GM12878 (cell line): ENCODE results near the gene A1BG. TPM values are rescaled to one million over a fixed set of nuclear protein-coding genes. Genes with fewer than 3 reads are reported as not detected.

ENCODE experiments used
- ATAC-seq: fragments of 200-7000 bp; cut with Tn5 transposase; 3 replicates; pipeline ENCODE4 v1.9.1; 2020; ENCODE audit warnings: mild to moderate bottlenecking, moderate library complexity
- Bru-seq: library from RNA; stranded (reverse); fragments of 400-500 nt; gene quantifications from one replicate; lab custom pipeline; 2021; lab: Mats Ljungman, UMichigan
- BruChase-seq, 2 experiments: library from RNA; stranded (reverse); fragments of 400-500 nt; gene quantifications; one replicate each; lab custom pipeline; 2021; lab: Mats Ljungman, UMichigan
- BruUV-seq: library from RNA; stranded (reverse); fragments of 400-500 nt; replicated peaks from 2 replicates; lab custom pipeline; 2021; lab: Mats Ljungman, UMichigan
- CTCF ChIA-PET: fragments of 300-600 bp; sonication (Branson Sonifier 250); formaldehyde crosslinking; extraction: SDS; loops from one replicate; lab custom pipeline; 2021; ENCODE audit warnings: inconsistent platforms; lab: Yijun Ruan, JAX
- POLR2A ChIA-PET: fragments of 350-600 bp; formaldehyde crosslinking; extraction: SDS; loops from one replicate; lab custom pipeline; 2021; ENCODE audit warnings: inconsistent platforms; lab: Charles Lee
- RAD21 ChIA-PET: fragments of 300-600 bp; sonication (Branson Sonifier 250); formaldehyde crosslinking; loops from one replicate; lab custom pipeline; 2023; ENCODE audit warnings: antibody characterized with exemption; ENCODE audit not compliant: unreplicated experiment; lab: Charles Lee
- SMC1A ChIA-PET: fragments of 300-600 bp; sonication (Branson Sonifier 250); formaldehyde crosslinking; loops from one replicate; lab custom pipeline; 2023; ENCODE audit not compliant: unreplicated experiment, uncharacterized antibody; lab: Charles Lee
- DNase-seq: peaks from one replicate; pipeline ENCODE4 v3.0.0-alpha.2; 2011; ENCODE audit warnings: low read depth, low spot score
- FAIRE-seq: peaks from 3 replicates; lab custom pipeline; 2011; peaks lifted over from hg19 to GRCh38; lab: Jason Lieb, UNC
- H2AFZ ChIP-seq: 2 replicates; pipeline ENCODE4 v1.6.0; 2011; ENCODE audit warnings: low read depth, low read length, control low read depth; ENCODE audit not compliant: control insufficient read depth
- H3K27ac ChIP-seq: 2 replicates; pipeline ENCODE4 v1.5.1; 2011; ENCODE audit warnings: control low read depth; ENCODE audit not compliant: control insufficient read depth, insufficient read depth
- H3K27me3 ChIP-seq, 2 experiments: replicated peaks in 1 of 2; 2 replicates each; pipeline versions ENCODE4 v1.6.0 to v1.6.1; 2011; ENCODE audit warnings: low read length in 1 of 2; ENCODE audit not compliant: control insufficient read depth in 2 of 2, insufficient read depth in 2 of 2
- H3K36me3 ChIP-seq, 2 experiments: 2 replicates each; pipeline ENCODE4 v1.5.1; 2011; ENCODE audit warnings: low read length in 1 of 2; ENCODE audit not compliant: control insufficient read depth in 2 of 2, insufficient read depth in 2 of 2
- H3K4me1 ChIP-seq: 2 replicates; pipeline ENCODE4 v1.6.1; 2011; ENCODE audit warnings: mild to moderate bottlenecking, low read length, moderate library complexity, mixed read lengths; ENCODE audit not compliant: control insufficient read depth, insufficient read depth
- H3K4me2 ChIP-seq: 2 replicates; pipeline ENCODE4 v1.6.0; 2011; ENCODE audit warnings: control low read depth; ENCODE audit not compliant: control insufficient read depth, insufficient read depth
- H3K4me3 ChIP-seq: fragments of 200-600 bp; sonication (generic); 2 replicates; pipeline ENCODE4 v1.5.1; 2016
- H3K79me2 ChIP-seq: 2 replicates; pipeline ENCODE4 v1.6.0; 2011; ENCODE audit warnings: low read length; ENCODE audit not compliant: control insufficient read depth, insufficient read depth
- H3K9ac ChIP-seq: 2 replicates; pipeline ENCODE4 v1.8.0; 2011; ENCODE audit warnings: low read length, control low read depth, mixed read lengths; ENCODE audit not compliant: control insufficient read depth, insufficient read depth
- H3K9me3 ChIP-seq: replicated peaks from 3 replicates; pipeline ENCODE4 v1.5.1; 2011; ENCODE audit warnings: mild to moderate bottlenecking, low read length; ENCODE audit not compliant: control insufficient read depth, insufficient read depth
- H4K20me1 ChIP-seq: 2 replicates; pipeline ENCODE4 v1.6.0; 2011; ENCODE audit not compliant: control insufficient read depth, insufficient read depth
- JUNB ChIP-seq: IDR thresholded peaks from 2 replicates; pipeline ENCODE4 v1.6.1; 2016; ENCODE audit warnings: antibody characterized with exemption, mild to moderate bottlenecking
- YBX1 ChIP-seq: fragments of 450-650 bp; IDR thresholded peaks from 2 replicates; pipeline ENCODE4 v1.6.1; 2016; ENCODE audit warnings: antibody characterized with exemption
- WGBS: methylation state at CpG from one replicate; pipeline ENCODE4 v1.1.6; 2016; ENCODE audit warnings: low lambda C conversion rate; ENCODE audit not compliant: insufficient replicate concordance, insufficient coverage; ENCODE audit errors: missing lambda C conversion rate; 5-methylcytosine and 5-hydroxymethylcytosine counted together
- in situ Hi-C: fragments of 300-500 bp; cut with MboI; formaldehyde crosslinking; loops from 9 replicates; pipeline ENCODE4 v1.14.3; 2018; ENCODE audit warnings: mixed read lengths
- intact Hi-C: fragments of 100-400 bp; cut with micrococcal nuclease; formaldehyde crosslinking; loops from one replicate; pipeline ENCODE4 v1.14.2; 2022; ENCODE audit not compliant: unreplicated experiment
- long read RNA-seq, 2 experiments: library from polyadenylated mRNA; unstranded; transcript quantifications; one replicate each; pipeline ENCODE4 v2.0.0, GENCODE V29; 2019 to 2020
- polyA minus RNA-seq, 3 experiments: library from RNA; depleted of rRNA, polyadenylated mRNA; stranded (reverse); fragments of >200 nt; gene quantifications; 2 replicates each; pipeline ENCODE4 v1.2.3, GENCODE V29; 2011
- polyA plus RNA-seq, 11 experiments: library from polyadenylated mRNA; depleted of rRNA in 4 of 11; unstranded in 6 of 11; stranded (reverse) in 5 of 11; fragments of >200 nt; fragmentation: Nextera tagmentation in 4 of 11; fragmentation: Illumina TruSeq in 1 of 11; extraction: Ambion mirVana in 4 of 11; extraction: Trizol in 1 of 11; gene quantifications; 1 replicate in 1 of 11; 2 replicates in 10 of 11; pipeline versions ENCODE4 v1.2.1 to v1.2.3, GENCODE V29; 2011 to 2016; ENCODE audit warnings: inconsistent platforms in 2 of 11, missing spikeins in 2 of 11, low read depth in 1 of 11
- total RNA-seq, 4 experiments: library from RNA; depleted of rRNA in 3 of 4; stranded (reverse); fragments of >200 nt in 3 of 4; fragmentation: Illumina TruSeq in 1 of 4; extraction: Trizol in 1 of 4; gene quantifications; 2 replicates each; pipeline versions ENCODE4 v1.2.1 to v1.2.3, GENCODE V29; 2013 to 2021

A1BG gene, protein sequence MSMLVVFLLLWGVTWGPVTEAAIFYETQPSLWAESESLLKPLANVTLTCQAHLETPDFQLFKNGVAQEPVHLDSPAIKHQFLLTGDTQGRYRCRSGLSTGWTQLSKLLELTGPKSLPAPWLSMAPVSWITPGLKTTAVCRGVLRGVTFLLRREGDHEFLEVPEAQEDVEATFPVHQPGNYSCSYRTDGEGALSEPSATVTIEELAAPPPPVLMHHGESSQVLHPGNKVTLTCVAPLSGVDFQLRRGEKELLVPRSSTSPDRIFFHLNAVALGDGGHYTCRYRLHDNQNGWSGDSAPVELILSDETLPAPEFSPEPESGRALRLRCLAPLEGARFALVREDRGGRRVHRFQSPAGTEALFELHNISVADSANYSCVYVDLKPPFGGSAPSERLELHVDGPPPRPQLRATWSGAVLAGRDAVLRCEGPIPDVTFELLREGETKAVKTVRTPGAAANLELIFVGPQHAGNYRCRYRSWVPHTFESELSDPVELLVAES
- total RNA-seq (2013; cell fraction: nucleolus; rRNA removed) = 3.8 and 4.1 TPM in 2 replicates
- total RNA-seq (2014; rRNA removed) = 22.0 and 29.6 TPM in 2 replicates
- total RNA-seq (2014; rRNA removed; fragmentation: Illumina TruSeq; extraction: Trizol) = 2.8 and 3.0 TPM in 2 replicates
- total RNA-seq (2021) = 20.8 and 25.1 TPM in 2 replicates
- polyA plus RNA-seq (2011; ENCODE audit: low read depth) = 6.7 TPM
- polyA plus RNA-seq (2011; rRNA removed) = 1.1 and 3.2 TPM in 2 replicates
- polyA plus RNA-seq (2011; cell fraction: cytosol; rRNA removed) = 9.9 and 14.6 TPM in 2 replicates
- polyA plus RNA-seq (2011; cell fraction: nucleus; rRNA removed) = 5.5 and 7.6 TPM in 2 replicates
- 24.1 and 31.9 TPM in 2 replicates for polyA plus RNA-seq (2012)
- polyA plus RNA-seq (2014; fragmentation: Illumina TruSeq; extraction: Trizol) = 0.13 and 0.34 TPM in 2 replicates
- 1 to 10 TPM; 2.4 to 4.9 TPM for polyA plus RNA-seq (2014; fragmentation: Nextera tagmentation; extraction: Ambion mirVana)
- 24.0 and 29.5 TPM in 2 replicates for polyA plus RNA-seq (2014; rRNA removed)
- 10 to 100 TPM; 18.8 to 18.9 TPM for polyA plus RNA-seq (2016; fragmentation: Nextera tagmentation; extraction: Ambion mirVana)
- 0.29 and 0.77 TPM in 2 replicates for polyA minus RNA-seq (2011; rRNA and poly(A)+ RNA removed)
- not detected in 2 replicates for polyA minus RNA-seq (2011; cell fraction: cytosol; rRNA and poly(A)+ RNA removed)
- 0.73 and 0.86 TPM in 2 replicates for polyA minus RNA-seq (2011; cell fraction: nucleus; rRNA and poly(A)+ RNA removed)
- Bru-seq, nascent RNA = percentile 65 among the genes with signal in this experiment
- BruChase-seq, experiment 1, labeled RNA remaining after a 6-hour chase = percentile 73 among the genes with signal in this experiment
- BruChase-seq, experiment 2, labeled RNA remaining after a 2-hour chase = percentile 70 among the genes with signal in this experiment
- long read RNA-seq, experiment 1 = 0 reads
- long read RNA-seq, experiment 2, partial matches to known transcripts = 0 of 2 reads
- long read RNA-seq, experiment 2, other reads (novel, unspliced or antisense) = 0 of 2 reads

DNA sequence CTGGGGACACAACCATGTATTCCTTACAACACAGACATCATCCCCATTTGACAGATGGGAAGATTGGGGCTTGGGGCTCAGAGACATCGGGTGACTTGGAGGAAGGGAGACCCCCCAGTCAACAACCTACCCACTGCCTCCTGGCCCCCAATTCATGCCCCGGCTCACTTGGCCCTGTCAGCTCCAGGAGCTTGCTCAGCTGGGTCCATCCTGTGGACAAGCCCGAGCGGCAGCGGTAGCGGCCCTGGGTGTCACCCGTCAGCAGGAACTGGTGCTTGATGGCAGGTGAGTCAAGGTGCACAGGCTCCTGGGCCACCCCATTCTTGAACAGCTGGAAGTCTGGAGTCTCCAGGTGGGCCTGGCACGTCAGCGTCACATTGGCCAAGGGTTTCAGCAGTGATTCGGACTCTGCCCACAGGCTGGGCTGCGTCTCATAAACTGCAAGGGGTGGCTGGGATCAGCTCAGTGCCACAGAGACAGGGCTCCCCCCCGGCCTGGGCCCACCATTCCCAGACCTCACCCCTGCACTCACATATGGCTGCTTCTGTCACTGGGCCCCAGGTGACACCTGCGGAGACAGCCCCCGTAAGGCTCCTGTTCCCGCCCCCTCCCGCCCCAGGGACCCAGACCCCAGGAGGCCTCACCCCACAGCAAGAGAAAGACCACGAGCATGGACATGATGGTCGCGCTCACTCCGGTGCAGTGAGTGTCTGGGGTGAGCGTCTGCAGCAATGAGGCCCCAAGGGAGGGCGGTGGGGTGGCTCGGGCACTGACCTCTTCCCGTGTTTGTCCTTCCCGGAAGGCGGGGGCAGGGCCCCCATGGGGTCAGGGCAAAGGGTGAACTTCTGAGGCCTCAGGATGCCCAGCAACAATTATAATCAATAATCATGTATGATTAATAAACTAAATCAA, at the start of gene A1BG:
Gene A1BG (minus strand): TSS at position 733 of the 912 bp plus-strand sequence. CDS start 55 bp downstream, at position 678.
- Histone ChIP-seq H2AFZ (no peak within 1 kb of the TSS), H3K27ac (no peak within 1 kb of the TSS), H3K27me3 (no peaks in the 10 kb centered on the region), H3K9ac (no peak within 1 kb of the TSS), H3K4me2 (no peak within 1 kb of the TSS), H3K9me3 (peaks cover 2% of the 10 kb centered on the region; the same call in 1 of the 3 replicates), H4K20me1 (no peaks in the 10 kb centered on the region), H3K4me3 (no peak within 1 kb of the TSS), H3K36me3 (no peaks in the 10 kb centered on the region), H3K79me2 (no peaks in the 10 kb centered on the region), H3K4me1 (peaks cover 3% of the 10 kb centered on the region)
- ChIA-PET POLR2A (no interaction called here), CTCF (no interaction called here), SMC1A (interaction anchor here (0.5 kb wide), 1 partner anchor 70 kb away, joined by 3 read pairs; no protein-coding TSS in a partner anchor), RAD21 (no interaction called here)
- FAIRE-seq = no peak
- intact Hi-C loops (no loop called here), in situ Hi-C loops (no loop called here)
- TF ChIP-seq YBX1 = no peak
- TF ChIP-seq JUNB = no peak
- no TSS peak for BruUV-seq
- WGBS = 83% methylated on average over 25 of the region's 26 CpGs
- ATAC-seq = no peak
- no peak for DNase-seq
